ENCODE data around the gene ARHGAP6. TPM values are rescaled to one million over a fixed set of nuclear protein-coding genes. Genes with fewer than 3 reads are reported as not detected.
A peak's percentile ranks its signal among the peaks of the same experiment; 100 is the strongest.
"Not testable (repeated sequence)": the region's sequence is repeated elsewhere in the genome, so short reads cannot be mapped to it uniquely, and the experiment has no call there.

Gene ARHGAP6
- total RNA-seq, 6 donors from 2014 or later: 14.4 to 40.9 (median 18.0) TPM

DNA sequence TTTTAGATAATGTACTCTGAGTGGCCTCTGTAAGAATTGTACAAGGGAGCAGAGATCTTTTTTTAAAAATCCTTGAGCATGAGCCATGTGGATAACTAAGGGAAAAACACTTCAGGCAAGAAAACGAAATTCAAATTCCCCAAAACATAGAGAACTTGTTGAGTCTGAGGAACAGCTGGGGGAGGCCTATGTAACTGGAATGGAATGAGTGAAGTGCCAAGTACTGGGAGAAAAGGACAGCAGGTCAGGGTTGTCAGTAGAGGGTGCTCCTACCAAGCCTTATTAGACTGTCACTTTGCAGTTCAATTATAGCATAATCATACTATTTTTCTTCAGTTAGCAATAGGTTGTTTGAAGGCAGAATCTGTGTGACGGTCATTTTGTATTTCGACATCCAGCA is 135.1 kb downstream of the ARHGAP6 start:
- DNase-seq: no peak
- WGBS, 2 donors: 66 to 77% methylated on average over 3 of the region's 3 CpGs
- no peak for ATAC-seq (ENCODE audit: low FRiP score in 2 of 2)

DNA sequence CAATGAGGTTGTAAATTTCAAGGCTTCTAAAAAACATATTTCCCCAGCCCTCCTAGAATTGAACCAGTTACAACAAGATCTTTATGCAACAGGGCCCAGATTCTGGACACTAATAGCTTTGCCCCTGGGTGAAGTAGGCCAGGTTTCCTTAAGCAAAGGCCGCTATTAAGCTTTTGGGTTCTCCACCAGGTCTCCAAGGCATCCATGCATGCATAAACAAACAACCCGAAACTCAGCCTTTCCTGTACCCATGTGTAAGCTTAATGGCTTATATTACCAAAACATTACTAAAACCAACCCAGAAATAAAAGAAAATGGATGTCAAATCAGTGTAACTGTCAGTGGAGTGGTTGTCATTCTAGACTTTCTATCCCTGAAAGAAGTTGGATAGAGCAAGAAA is 137.1 kb downstream of the ARHGAP6 start:
- 73 to 90% methylated on average over 1 to 2 of the region's 2 CpGs for WGBS, 2 donors
- no peak for ATAC-seq (ENCODE audit: low FRiP score in 2 of 2)
- Histone ChIP-seq H3K27me3 (no peaks in the 10 kb centered on the region), H3K36me3 (no peaks in the 10 kb centered on the region), H3K4me1 (no peaks in the 10 kb centered on the region), H3K4me3 (no peak overlapping the region), H3K27ac (no peak overlapping the region), H3K9me3 (no peaks in the 10 kb centered on the region)
- TF ChIP-seq EP300 (IDR thresholded peaks at IDR 0.05) (no peak), POLR2A (IDR thresholded peaks at IDR 0.05) (no peak), POLR2AphosphoS5 (IDR thresholded peaks at IDR 0.05) (no peak)
- TF ChIP-seq, protein P1, sequence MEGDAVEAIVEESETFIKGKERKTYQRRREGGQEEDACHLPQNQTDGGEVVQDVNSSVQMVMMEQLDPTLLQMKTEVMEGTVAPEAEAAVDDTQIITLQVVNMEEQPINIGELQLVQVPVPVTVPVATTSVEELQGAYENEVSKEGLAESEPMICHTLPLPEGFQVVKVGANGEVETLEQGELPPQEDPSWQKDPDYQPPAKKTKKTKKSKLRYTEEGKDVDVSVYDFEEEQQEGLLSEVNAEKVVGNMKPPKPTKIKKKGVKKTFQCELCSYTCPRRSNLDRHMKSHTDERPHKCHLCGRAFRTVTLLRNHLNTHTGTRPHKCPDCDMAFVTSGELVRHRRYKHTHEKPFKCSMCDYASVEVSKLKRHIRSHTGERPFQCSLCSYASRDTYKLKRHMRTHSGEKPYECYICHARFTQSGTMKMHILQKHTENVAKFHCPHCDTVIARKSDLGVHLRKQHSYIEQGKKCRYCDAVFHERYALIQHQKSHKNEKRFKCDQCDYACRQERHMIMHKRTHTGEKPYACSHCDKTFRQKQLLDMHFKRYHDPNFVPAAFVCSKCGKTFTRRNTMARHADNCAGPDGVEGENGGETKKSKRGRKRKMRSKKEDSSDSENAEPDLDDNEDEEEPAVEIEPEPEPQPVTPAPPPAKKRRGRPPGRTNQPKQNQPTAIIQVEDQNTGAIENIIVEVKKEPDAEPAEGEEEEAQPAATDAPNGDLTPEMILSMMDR (IDR thresholded peaks at IDR 0.05): no peak
- no peak for DNase-seq

More for the DNA sequence above, 135.1 kb downstream of the ARHGAP6 start:
- Histone ChIP-seq H3K27me3 (no peaks in the 10 kb centered on the region), H3K27ac (no peak overlapping the region), H3K4me3 (no peak overlapping the region), H3K9me3 (no peaks in the 10 kb centered on the region), H3K36me3 (no peaks in the 10 kb centered on the region), H3K4me1 (no peaks in the 10 kb centered on the region)
- TF ChIP-seq POLR2A (IDR thresholded peaks at IDR 0.05): no peak

DNA sequence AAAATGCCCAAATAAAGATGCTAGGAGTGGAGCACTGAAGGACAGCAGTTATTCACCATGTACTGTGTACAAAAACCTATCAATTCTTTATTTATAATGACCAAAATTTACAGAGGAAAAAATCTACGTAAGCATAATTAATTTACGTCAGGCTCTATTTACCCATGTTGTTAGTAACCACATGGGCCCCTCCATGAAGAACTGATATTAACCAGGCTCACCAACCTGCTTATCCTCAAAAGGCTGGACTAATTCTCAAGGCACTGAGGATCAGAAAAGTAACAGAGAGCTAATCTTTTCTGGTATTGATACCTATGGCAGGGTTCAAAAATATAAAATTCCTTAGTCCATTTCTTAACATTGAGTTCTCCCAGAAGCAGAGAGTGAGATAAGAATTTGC is 140.0 kb downstream of the ARHGAP6 start:
- no peak overlapping the region for H3K4me3 ChIP-seq
- no peaks in the 10 kb centered on the region for H3K36me3 ChIP-seq
- no peaks in the 10 kb centered on the region for H3K9me3 ChIP-seq
- 87 to 92% methylated on average over 2 of the region's 2 CpGs for WGBS, 2 donors
- H3K4me1 ChIP-seq: no peaks in the 10 kb centered on the region
- TF ChIP-seq POLR2A (IDR thresholded peaks at IDR 0.05): no peak
- TF ChIP-seq, protein P1 (IDR thresholded peaks at IDR 0.05): no peak
- no peak for TF ChIP-seq POLR2AphosphoS5 (IDR thresholded peaks at IDR 0.05)
- no peak for TF ChIP-seq EP300 (IDR thresholded peaks at IDR 0.05)
- DNase-seq (no peak), ATAC-seq (ENCODE audit: low FRiP score in 2 of 2) (no peak)
- H3K27ac ChIP-seq: no peak overlapping the region
- H3K27me3 ChIP-seq: no peaks in the 10 kb centered on the region

DNA sequence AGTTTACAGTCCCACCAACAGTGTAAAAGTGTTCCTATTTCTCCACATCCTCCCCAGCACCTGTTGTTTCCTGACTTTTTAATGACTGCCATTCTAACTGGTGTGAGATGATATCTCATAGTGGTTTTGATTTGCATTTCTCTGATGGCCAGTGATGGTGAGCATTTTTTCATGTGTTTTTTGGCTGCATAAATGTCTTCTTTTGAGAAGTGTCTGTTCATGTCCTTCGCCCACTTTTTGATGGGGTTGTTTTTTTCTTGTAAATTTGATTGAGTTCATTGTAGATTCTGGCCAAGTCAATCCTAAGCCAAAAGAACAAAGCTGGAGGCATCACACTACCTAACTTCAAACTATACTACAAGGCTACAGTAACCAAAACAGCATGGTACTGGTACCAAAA is 146.5 kb downstream of the ARHGAP6 start:
- H3K4me1 ChIP-seq; H3K27me3 ChIP-seq; ATAC-seq (ENCODE audit: low FRiP score in 2 of 2); H3K9me3 ChIP-seq; H3K36me3 ChIP-seq; H3K27ac ChIP-seq; DNase-seq; H3K4me3 ChIP-seq: not testable (repeated sequence)
- WGBS, 2 donors: 73% methylated on average over 1 of the region's 1 CpG; no CpG with 5 or more reads in 1 of the 2 donors

DNA sequence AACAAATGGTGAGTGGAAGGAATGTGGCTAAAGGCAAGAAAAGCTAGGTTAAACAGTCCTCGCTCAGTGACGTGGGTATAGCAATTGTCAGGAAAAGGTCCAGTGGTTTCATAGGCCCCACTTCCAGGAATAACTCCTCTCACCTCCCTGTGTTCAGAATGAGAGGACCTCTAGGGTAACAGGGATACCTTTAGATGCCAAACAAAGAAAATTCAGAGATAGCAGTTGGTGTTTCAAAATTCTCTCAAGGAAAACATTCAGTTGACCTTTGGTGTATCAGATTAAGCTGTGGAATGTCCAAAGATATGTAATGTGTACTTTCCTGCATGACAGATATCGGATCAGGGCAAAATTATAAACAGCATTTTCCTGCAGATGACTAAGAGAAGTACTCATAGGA is 155.9 kb downstream of the ARHGAP6 start:
- TF ChIP-seq POLR2AphosphoS5 (IDR thresholded peaks at IDR 0.05): no peak
- no peak for TF ChIP-seq EP300 (IDR thresholded peaks at IDR 0.05)
- TF ChIP-seq, protein P1 (IDR thresholded peaks at IDR 0.05): no peak
- H3K9me3 ChIP-seq: no peaks in the 10 kb centered on the region
- no peaks in the 10 kb centered on the region for H3K27me3 ChIP-seq
- no peak overlapping the region for H3K4me3 ChIP-seq
- ATAC-seq (ENCODE audit: low FRiP score in 2 of 2) (no peak), DNase-seq (no peak)
- H3K4me1 ChIP-seq: no peaks in the 10 kb centered on the region
- peak overlapping the region in 1 of 4 donors; percentile 16 for H3K27ac ChIP-seq
- WGBS, 2 donors: 59 to 80% methylated on average over 3 of the region's 3 CpGs
- no peaks in the 10 kb centered on the region for H3K36me3 ChIP-seq

DNA sequence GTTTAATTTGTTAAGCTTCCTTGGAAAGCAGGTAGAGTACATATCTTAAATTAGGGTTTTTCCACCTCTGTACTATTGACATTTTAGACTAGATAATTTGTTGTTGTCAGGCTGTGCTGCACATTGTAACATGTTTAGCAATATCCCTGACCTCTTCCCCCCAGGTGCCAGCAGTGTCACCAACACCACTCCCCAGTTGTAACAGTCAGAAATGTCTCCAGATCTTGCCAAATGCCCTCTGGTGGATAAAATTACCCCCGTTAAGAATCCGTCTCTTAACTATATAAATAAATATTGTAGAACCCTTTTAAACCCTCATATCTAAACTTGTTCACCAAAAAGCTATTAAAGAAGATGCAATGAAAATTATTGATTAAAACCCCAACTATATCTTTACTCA is 161.5 kb downstream of the ARHGAP6 start:
- Histone ChIP-seq H3K9me3 (no peaks in the 10 kb centered on the region), H3K36me3 (no peaks in the 10 kb centered on the region), H3K4me3 (no peak overlapping the region), H3K27me3 (no peaks in the 10 kb centered on the region), H3K27ac (no peak overlapping the region), H3K4me1 (no peaks in the 10 kb centered on the region)
- DNase-seq (no peak), ATAC-seq (ENCODE audit: low FRiP score in 2 of 2) (no peak)
- 39 to 49% methylated on average over 2 of the region's 2 CpGs for WGBS, 2 donors
- TF ChIP-seq POLR2A (IDR thresholded peaks at IDR 0.05): no peak
- TF ChIP-seq, protein P1 (IDR thresholded peaks at IDR 0.05): no peak
- TF ChIP-seq POLR2AphosphoS5 (IDR thresholded peaks at IDR 0.05): no peak
- TF ChIP-seq EP300 (IDR thresholded peaks at IDR 0.05): no peak

Measured in upper lobe of left lung (tissue), 6 donors.